GM08714 (cell line): Measurements from ENCODE around the gene MACC1.
"Not testable (repeated sequence)": the region's sequence is repeated elsewhere in the genome, so short reads cannot be mapped to it uniquely, and the experiment has no call there.

ENCODE experiments used
- H3K4me3 ChIP-seq: fragments of 200-500 bp; sonication (Bioruptor generic); 2 replicates; pipeline ENCODE4 v1.5.1; 2014; ENCODE audit warnings: mild to moderate bottlenecking, low read length, inconsistent platforms
- ZNF274 ChIP-seq: IDR thresholded peaks from 2 replicates; pipeline ENCODE4 v1.6.1; 2012; ENCODE audit warnings: mild to moderate bottlenecking, low read depth, low read length

Gene MACC1

GRCh38 chr7:20222219-20222828 lies 5.1 kb upstream of the MACC1 start:
- no peak overlapping the region for H3K4me3 ChIP-seq
- TF ChIP-seq ZNF274, result no peak

DNA sequence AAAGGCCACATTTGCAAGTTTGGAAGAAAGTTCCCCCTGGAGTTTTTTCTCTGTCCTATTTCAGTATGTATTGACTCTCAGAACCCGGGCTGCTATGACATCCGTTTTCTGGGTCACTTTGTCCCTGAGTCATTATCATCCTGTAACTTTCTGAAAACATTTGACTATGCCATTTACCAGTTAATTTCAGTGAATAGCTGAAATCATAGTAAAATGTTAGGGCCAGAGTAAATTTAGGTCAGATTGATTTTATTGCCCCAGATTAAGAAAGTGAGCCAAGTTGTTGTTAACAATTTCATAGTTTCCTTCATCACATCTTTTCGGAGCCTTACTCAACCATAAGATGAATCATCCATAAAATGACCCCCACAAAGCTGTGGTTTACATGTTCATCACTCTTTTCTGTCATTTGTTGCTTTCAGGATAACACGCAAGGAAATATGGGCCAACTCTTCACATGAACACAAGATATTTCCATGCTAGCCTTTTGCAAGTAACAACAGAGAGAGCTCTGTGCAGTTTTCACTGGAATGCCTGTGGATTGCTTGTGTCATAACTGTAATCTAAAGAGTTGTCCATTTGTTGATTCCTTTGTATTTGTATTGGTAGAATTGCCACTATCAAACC lies 3.9 kb upstream of the MACC1 start:
- no peak overlapping the region for H3K4me3 ChIP-seq
- no peak for TF ChIP-seq ZNF274

DNA sequence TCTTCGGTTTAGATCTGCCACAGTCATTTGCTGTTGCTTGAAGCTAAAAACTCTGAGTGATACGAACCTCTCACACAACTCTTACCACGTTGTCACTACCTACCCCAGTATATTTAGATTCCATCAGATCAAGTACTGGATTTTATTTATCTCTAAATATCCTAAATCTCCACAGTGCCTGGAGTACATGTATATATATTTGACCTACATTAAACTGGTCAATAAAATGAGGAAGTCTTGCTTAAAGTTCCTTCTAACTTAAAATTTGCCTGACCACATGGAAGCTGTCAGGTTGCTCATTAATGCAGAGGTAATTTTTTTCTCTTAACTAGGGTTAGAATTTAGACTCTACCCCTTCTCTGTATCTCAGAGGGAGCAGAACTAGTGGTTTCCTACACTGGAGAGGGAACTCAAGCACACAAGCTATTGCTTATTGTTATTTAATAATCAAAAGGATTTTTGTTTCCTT lies 3.1 kb upstream of the MACC1 start:
- no peak overlapping the region for H3K4me3 ChIP-seq
- TF ChIP-seq ZNF274, result no peak

GRCh38 chr7:20219446-20220292 lies 2.5 kb upstream of the MACC1 start:
- H3K4me3 ChIP-seq, result peak overlapping the region; percentile 39; the same call in 1 of the 2 replicates
- no peak for TF ChIP-seq ZNF274

DNA sequence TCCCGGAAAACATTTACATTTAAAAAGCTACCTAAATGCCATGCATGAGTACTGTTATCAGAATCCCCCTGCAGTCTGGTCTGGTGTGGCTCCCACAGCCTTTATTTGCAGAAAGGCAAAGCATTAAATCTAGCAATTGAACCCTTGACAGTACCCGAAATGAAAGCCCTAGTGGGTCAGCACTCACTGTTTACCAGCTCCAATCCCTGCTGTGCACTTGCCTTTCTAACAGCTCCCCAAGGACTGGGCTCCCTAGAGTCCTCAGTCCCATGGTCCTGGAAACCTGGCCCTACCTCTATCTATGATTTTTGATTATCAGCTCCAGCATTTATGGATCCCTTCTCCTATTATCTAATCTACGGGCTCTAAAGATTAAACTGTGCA lies 1.9 kb upstream of the MACC1 start:
- TF ChIP-seq ZNF274, result no peak

GRCh38 chr7:20218279-20218678 lies 1.1 kb upstream of the MACC1 start:
- TF ChIP-seq ZNF274, result no peak
- H3K4me3 ChIP-seq, result peak overlapping the region; percentile 44

More for the DNA sequence above, 1.9 kb upstream of the MACC1 start:
- H3K4me3 ChIP-seq, result peak overlapping the region; percentile 39; the same call in 1 of the 2 replicates

DNA sequence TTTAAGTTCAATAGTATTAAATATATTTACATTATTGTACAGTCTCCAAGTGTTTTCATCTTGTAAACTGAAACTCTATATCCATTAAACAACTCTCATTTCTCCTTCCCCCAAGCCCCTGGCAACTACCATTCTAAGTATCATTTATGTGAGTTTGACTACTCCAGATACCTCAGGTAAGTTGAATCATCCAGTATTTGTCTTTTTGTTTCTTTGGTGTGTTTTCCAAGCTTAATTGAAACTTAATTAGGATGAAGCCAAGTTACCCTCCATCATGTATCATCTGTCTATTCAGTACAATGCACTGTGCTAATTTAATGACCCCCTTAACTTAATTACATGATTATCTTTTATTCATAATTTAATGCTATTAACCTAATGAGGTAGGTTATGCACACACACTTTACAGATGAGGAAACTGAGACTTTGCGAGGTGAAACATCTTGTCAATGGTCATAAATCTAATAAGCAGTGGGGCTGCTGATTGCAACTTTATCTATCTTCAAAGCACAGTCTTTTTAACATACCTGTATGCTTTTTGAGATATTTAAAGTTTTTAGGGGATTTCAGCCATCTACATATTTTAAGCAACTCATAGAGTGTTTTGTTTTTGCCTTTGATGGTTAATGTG lies 663 bp downstream of the MACC1 start:
- H3K4me3 ChIP-seq, result peak overlapping the region; percentile 91; the same call in 1 of the 2 replicates

GRCh38 chr7:20214921-20215669 lies 2.1 kb downstream of the MACC1 start:
- H3K4me3 ChIP-seq, result peak overlapping the region; percentile 91
- TF ChIP-seq ZNF274, result no peak

More for the DNA sequence above, 663 bp downstream of the MACC1 start:
- TF ChIP-seq ZNF274, result no peak

DNA sequence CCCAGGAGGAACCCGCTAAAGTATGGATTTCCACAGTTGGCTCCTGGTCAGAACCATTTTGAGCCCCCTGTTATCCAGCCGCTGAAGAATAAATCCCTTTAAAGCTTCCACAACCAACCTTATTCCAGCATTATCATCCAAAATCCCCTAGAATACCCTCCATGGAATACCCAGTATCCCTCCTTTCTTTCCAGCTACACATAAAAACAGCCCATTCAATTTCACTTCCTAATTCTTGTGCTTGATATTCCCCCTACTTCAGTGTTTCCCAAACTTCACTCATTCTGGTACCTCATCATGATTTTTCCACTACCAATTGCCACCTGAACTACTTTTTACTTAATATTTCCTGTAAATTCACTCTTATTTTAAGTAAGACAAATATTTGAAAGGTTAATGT lies 3.1 kb downstream of the MACC1 start:
- peak overlapping the region; percentile 91 for H3K4me3 ChIP-seq
- no peak for TF ChIP-seq ZNF274

DNA sequence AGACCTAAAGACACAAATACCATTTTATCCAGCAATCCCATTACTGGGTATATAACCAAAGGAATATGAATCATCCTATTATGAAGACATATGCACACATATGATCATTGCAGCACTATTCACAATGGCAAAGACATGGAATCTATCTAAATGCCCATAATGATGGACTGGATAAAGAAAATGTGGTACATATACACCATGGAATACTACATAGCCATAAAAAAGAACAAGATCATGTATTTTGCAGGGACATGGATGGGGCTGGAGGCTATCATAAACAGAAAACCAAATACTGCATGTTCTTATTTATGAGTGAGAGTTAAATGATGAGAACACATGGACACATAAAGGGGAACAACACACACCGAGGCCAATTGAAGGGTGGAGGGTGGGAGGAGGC lies 3.8 kb downstream of the MACC1 start:
- no peak overlapping the region; the same call in 1 of the 2 replicates for H3K4me3 ChIP-seq
- no peak for TF ChIP-seq ZNF274

DNA sequence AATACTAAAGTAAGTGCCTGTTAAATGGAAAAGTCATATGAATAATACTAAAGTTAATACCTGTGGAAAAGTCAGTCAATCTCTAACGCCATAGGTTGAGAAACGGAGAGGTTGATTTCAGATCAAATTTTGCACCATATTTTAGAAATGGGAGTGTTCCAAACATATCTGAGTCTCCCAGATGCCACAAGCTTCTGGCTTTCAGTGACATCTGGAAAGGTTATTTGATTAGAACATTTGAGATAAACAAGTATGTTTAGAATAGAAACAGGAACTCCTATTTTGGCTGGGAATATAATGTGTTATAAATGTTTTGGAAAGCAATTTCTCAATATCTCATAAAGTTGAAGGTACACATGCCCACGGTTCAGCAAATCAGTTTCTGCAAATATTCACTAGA lies 5.8 kb downstream of the MACC1 start:
- TF ChIP-seq ZNF274, result no peak
- no peak overlapping the region for H3K4me3 ChIP-seq

- no peak overlapping the region for H3K4me3 ChIP-seq
- TF ChIP-seq ZNF274, result no peak
Measured at GRCh38 chr7:20208651-20209307, 8.4 kb downstream of the MACC1 start.

DNA sequence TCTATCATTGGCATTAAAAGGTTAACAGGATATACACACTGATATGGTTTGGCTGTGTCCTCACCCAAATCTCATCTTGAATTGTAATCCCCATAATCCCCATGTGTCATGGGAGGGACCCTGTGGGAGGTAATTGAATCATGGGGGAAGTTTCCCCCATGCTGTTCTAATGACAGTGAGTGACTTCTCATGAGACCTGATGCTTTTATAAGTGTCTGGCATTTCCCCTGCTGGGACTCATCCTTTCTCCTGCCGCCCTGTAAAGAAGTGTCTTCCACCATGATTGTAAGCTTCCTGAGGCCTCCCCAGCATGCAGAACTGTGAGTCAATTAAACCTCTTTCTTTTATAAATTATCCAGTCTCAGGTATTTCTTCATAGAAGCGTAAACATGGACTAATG lies 9.4 kb downstream of the MACC1 start:
- H3K4me3 ChIP-seq, result not testable (repeated sequence)
